Measurements from ENCODE around the gene CHST10. TPM values are rescaled to one million over a fixed set of nuclear protein-coding genes. Genes with fewer than 3 reads are reported as not detected.
"Not testable (repeated sequence)": the region's sequence is repeated elsewhere in the genome, so short reads cannot be mapped to it uniquely, and the experiment has no call there.

The CHST10 gene
- total RNA-seq, 1 donor from 2014 or later = 11.1 TPM

- no peak for DNase-seq (ENCODE audit: low spot score)
- H3K27ac Mint-ChIP-seq (ENCODE audit: unreplicated experiment) = no peak overlapping the region
- H3K36me3 Mint-ChIP-seq (ENCODE audit: low read depth) = peaks cover 11% of the 10 kb centered on the region
- TF ChIP-seq CTCF (IDR thresholded peaks at IDR 0.05) = no peak
- peaks cover 38% of the 10 kb centered on the region for H3K27me3 Mint-ChIP-seq (ENCODE audit: low read depth)
- no peaks in the 10 kb centered on the region for H3K4me1 Mint-ChIP-seq (ENCODE audit: low read depth)
- no peak overlapping the region for H3K4me3 Mint-ChIP-seq (ENCODE audit: unreplicated experiment)
- peaks cover 33% of the 10 kb centered on the region for H3K9me3 Mint-ChIP-seq (ENCODE audit: low read depth)
Observed at GRCh38 chr2:100358554-100358953, 58.9 kb downstream of the CHST10 start.

DNA sequence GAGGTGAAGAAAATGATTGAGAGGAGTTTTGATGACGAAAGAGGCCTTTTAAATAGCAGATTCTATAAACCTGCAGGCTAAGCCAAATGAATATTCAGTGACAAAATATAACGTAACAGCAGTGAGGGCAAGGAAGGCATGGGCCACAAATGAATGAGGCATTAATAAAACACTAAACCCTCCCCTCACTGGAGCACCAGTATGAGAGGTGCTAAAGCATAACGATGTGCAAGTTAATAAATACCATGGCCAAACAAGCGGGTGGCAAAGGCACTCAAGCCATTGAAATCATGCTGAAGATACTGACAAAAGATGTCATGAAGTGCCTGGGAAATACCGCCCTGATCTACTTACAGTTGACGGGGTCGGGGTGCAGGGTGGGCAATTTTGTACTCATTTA is 64.9 kb downstream of the CHST10 start:
- peaks cover 44% of the 10 kb centered on the region for H3K27me3 Mint-ChIP-seq (ENCODE audit: low read depth)
- H3K4me3 Mint-ChIP-seq (ENCODE audit: unreplicated experiment) = no peak overlapping the region
- DNase-seq (ENCODE audit: low spot score) = no peak
- H3K9me3 Mint-ChIP-seq (ENCODE audit: low read depth) = peaks cover 13% of the 10 kb centered on the region
- no peak overlapping the region for H3K27ac Mint-ChIP-seq (ENCODE audit: unreplicated experiment)
- H3K36me3 Mint-ChIP-seq (ENCODE audit: low read depth) = peaks cover 3% of the 10 kb centered on the region
- TF ChIP-seq CTCF (IDR thresholded peaks at IDR 0.05) = no peak
- H3K4me1 Mint-ChIP-seq (ENCODE audit: low read depth) = no peaks in the 10 kb centered on the region

- Mint-ChIP-seq H3K27me3 (ENCODE audit: low read depth) (peaks cover 41% of the 10 kb centered on the region), H3K4me1 (ENCODE audit: low read depth) (no peaks in the 10 kb centered on the region), H3K27ac (ENCODE audit: unreplicated experiment) (no peak overlapping the region), H3K9me3 (ENCODE audit: low read depth) (peaks cover under 1% of the 10 kb centered on the region), H3K4me3 (ENCODE audit: unreplicated experiment) (no peak overlapping the region), H3K36me3 (ENCODE audit: low read depth) (no peaks in the 10 kb centered on the region)
- DNase-seq (ENCODE audit: low spot score) = no peak
- TF ChIP-seq CTCF (IDR thresholded peaks at IDR 0.05) = no peak
Observed at GRCh38 chr2:100350661-100351185, 66.7 kb downstream of the CHST10 start.

- H3K4me1 Mint-ChIP-seq (ENCODE audit: low read depth); H3K9me3 Mint-ChIP-seq (ENCODE audit: low read depth); H3K4me3 Mint-ChIP-seq (ENCODE audit: unreplicated experiment); H3K27ac Mint-ChIP-seq (ENCODE audit: unreplicated experiment); DNase-seq (ENCODE audit: low spot score); H3K36me3 Mint-ChIP-seq (ENCODE audit: low read depth): not testable (repeated sequence)
- H3K27me3 Mint-ChIP-seq (ENCODE audit: low read depth) = peaks cover 55% of the 10 kb centered on the region
Observed at GRCh38 chr2:100345144-100345543, 72.3 kb downstream of the CHST10 start.

GRCh38 chr2:100344433-100344832 is 73.0 kb downstream of the CHST10 start:
- Mint-ChIP-seq H3K36me3 (ENCODE audit: low read depth) (peaks cover 2% of the 10 kb centered on the region), H3K9me3 (ENCODE audit: low read depth) (peaks cover 7% of the 10 kb centered on the region), H3K4me3 (ENCODE audit: unreplicated experiment) (no peak overlapping the region), H3K4me1 (ENCODE audit: low read depth) (no peaks in the 10 kb centered on the region), H3K27me3 (ENCODE audit: low read depth) (peaks cover 60% of the 10 kb centered on the region), H3K27ac (ENCODE audit: unreplicated experiment) (no peak overlapping the region)
- TF ChIP-seq CTCF (IDR thresholded peaks at IDR 0.05) = no peak
- no peak for DNase-seq (ENCODE audit: low spot score)

DNA sequence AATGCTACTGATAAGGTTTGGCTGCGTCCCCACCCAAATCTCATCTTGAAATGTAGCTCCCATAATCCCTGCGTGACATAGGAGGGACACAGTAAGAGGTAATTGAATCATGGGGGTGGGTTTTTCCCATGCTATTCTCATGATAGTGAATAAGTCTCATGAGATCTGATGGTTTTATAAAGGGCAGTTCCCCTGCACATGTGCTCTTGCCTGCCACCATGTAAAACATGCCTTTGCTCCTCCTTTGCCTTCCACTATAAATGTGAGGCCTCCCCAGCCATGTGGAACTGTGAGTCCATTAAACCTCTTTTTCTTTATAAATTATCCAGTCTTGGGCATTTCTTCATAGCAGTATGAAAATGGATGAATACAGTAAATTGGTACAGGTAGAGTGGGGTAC is 75.0 kb downstream of the CHST10 start:
- not testable (repeated sequence) for H3K36me3 Mint-ChIP-seq (ENCODE audit: low read depth); H3K27ac Mint-ChIP-seq (ENCODE audit: unreplicated experiment); DNase-seq (ENCODE audit: low spot score); H3K9me3 Mint-ChIP-seq (ENCODE audit: low read depth); H3K4me1 Mint-ChIP-seq (ENCODE audit: low read depth); H3K4me3 Mint-ChIP-seq (ENCODE audit: unreplicated experiment)
- peaks cover 58% of the 10 kb centered on the region for H3K27me3 Mint-ChIP-seq (ENCODE audit: low read depth)

Other genes with a start within 250 kb of the CHST10 start
- gene LONRF2, start 95.2 kb downstream of the CHST10 start, total RNA-seq = 1.7 to 1.8 TPM (median 1.7 TPM) in 3 replicates
- not detected in 3 replicates for gene NMS, start 52.8 kb upstream of the CHST10 start, total RNA-seq
- gene PDCL3, start 145.3 kb upstream of the CHST10 start, total RNA-seq = 27.1 to 33.7 TPM (median 29.4 TPM) in 3 replicates

Data from chondrocyte (in vitro differentiated cells).